ENCODE results near the gene GRID1. TPM values are rescaled to one million over a fixed set of nuclear protein-coding genes. Genes with fewer than 3 reads are reported as not detected.
A peak's percentile ranks its signal among the peaks of the same experiment; 100 is the strongest.

GRID1 gene
- total RNA-seq, 1 experiment from 2014 or later = not detected

DNA sequence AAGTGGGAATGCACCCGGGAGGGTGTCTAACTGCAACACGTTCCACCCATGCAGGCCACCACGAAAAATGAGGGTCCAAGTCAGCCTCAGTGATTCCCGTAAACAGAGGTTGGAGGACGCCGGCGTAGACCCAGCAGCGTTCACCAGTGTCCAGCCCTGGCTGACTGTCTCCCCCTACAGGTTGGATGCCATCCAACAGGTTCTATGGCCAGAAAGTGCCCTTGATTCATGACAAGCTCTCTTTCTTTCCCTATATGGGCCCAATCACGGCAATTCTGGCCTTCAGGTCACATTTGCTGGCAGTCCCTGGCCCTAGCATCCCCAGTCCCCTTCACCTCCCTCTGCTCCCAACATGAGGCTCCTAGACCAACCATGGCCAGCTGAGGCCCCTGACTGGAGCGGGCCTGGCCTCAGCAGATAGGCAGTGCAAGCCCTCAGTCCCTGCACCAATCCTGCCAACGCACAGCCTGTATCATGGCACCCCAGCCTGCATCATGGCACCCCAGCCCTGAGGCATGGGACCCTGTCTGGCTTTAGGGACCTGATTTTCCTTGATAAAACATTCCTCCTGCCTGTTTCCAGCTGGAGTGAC is 227.4 kb downstream of the GRID1 start:
- POLR2A ChIA-PET (ENCODE audit: unreplicated experiment) = no interaction called here
- intact Hi-C loops (cut with micrococcal nuclease) = no loop called here
- no peak for ATAC-seq

DNA sequence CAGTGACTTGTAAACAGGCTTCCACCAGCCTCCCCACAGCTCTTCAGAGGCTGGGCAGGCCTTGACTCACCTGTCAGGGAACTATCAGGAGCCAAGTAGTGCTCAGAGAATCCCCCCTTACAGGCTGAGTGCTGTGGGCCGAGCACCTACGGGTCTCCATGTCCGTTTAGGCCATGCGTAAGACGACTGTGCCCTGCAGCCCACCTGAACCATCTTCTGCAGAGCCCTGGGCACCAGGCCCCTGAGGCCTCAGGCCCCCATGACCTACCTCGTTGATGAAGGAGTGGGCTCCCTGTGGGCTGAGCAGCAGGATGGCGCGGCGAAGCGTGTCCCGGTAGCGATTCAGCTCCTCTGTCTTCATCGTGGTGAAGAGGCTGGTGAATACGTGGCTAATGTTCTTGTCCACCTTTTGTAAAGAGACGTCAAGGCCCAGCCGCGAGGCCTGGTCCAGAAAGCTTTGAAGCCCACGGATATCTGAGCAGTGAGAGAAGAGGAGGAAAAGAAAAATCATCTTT is 228.0 kb downstream of the GRID1 start:
- intact Hi-C loops (cut with micrococcal nuclease) = no loop called here
- Histone ChIP-seq H4K20me1 (ENCODE audit: low read length) (no peaks in the 10 kb centered on the region), H3K4me3 (ENCODE audit: low read length) (no peak overlapping the region), H3K9me3 (ENCODE audit: low read length) (no peaks in the 10 kb centered on the region), H3K36me3 (ENCODE audit: low read depth, low read length) (no peaks in the 10 kb centered on the region), H3K27me3 (ENCODE audit: low read length) (no peaks in the 10 kb centered on the region), H2AFZ (ENCODE audit: low read length) (no peak overlapping the region), H3K4me1 (ENCODE audit: insufficient read depth, low read length) (no peaks in the 10 kb centered on the region), H3K9ac (ENCODE audit: low read length) (no peak overlapping the region), H3K9me2 (replicated peaks; ENCODE audit: low read length) (no peaks in the 10 kb centered on the region), H3K79me2 (ENCODE audit: low read length) (no peaks in the 10 kb centered on the region), H3K4me2 (ENCODE audit: low read length) (no peak overlapping the region), H3F3A (ENCODE audit: low read length, unreplicated experiment) (no peaks in the 10 kb centered on the region), H3K27ac (ENCODE audit: low read length) (no peak overlapping the region)
- no peak for TF ChIP-seq EZH2phosphoT487 (IDR thresholded peaks at IDR 0.05; ENCODE audit: borderline replicate concordance, low read length)
- no peak for TF ChIP-seq EZH2 (IDR thresholded peaks at IDR 0.05; ENCODE audit: low read length, unreplicated experiment)
- TF ChIP-seq, protein P1, sequence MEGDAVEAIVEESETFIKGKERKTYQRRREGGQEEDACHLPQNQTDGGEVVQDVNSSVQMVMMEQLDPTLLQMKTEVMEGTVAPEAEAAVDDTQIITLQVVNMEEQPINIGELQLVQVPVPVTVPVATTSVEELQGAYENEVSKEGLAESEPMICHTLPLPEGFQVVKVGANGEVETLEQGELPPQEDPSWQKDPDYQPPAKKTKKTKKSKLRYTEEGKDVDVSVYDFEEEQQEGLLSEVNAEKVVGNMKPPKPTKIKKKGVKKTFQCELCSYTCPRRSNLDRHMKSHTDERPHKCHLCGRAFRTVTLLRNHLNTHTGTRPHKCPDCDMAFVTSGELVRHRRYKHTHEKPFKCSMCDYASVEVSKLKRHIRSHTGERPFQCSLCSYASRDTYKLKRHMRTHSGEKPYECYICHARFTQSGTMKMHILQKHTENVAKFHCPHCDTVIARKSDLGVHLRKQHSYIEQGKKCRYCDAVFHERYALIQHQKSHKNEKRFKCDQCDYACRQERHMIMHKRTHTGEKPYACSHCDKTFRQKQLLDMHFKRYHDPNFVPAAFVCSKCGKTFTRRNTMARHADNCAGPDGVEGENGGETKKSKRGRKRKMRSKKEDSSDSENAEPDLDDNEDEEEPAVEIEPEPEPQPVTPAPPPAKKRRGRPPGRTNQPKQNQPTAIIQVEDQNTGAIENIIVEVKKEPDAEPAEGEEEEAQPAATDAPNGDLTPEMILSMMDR (conservative IDR thresholded peaks at IDR 0.05; ENCODE audit: low read depth, low read length) = no peak
- ATAC-seq = no peak
- no TSS peak for BruUV-seq (replicated peaks)
- DNase-seq = no peak
- CTCF ChIA-PET = no interaction called here
- POLR2A ChIA-PET (ENCODE audit: unreplicated experiment) = no interaction called here

More for the DNA sequence above, 227.4 kb downstream of the GRID1 start:
- Histone ChIP-seq H3K9ac (ENCODE audit: low read length) (no peak overlapping the region), H3K79me2 (ENCODE audit: low read length) (no peaks in the 10 kb centered on the region), H3K4me2 (ENCODE audit: low read length) (no peak overlapping the region), H3K4me1 (ENCODE audit: insufficient read depth, low read length) (no peaks in the 10 kb centered on the region), H2AFZ (ENCODE audit: low read length) (no peak overlapping the region), H3K27ac (ENCODE audit: low read length) (no peak overlapping the region), H3F3A (ENCODE audit: low read length, unreplicated experiment) (no peaks in the 10 kb centered on the region), H3K27me3 (ENCODE audit: low read length) (no peaks in the 10 kb centered on the region), H3K9me3 (ENCODE audit: low read length) (no peaks in the 10 kb centered on the region), H3K9me2 (replicated peaks; ENCODE audit: low read length) (no peaks in the 10 kb centered on the region), H3K4me3 (ENCODE audit: low read length) (no peak overlapping the region), H4K20me1 (ENCODE audit: low read length) (no peaks in the 10 kb centered on the region), H3K36me3 (ENCODE audit: low read depth, low read length) (no peaks in the 10 kb centered on the region)
- TF ChIP-seq, protein P1 (conservative IDR thresholded peaks at IDR 0.05; ENCODE audit: low read depth, low read length) = peak; percentile 32; the same call in 1 of the 2 replicates
- no peak for TF ChIP-seq EZH2 (IDR thresholded peaks at IDR 0.05; ENCODE audit: low read length, unreplicated experiment)
- no TSS peak for BruUV-seq (replicated peaks)
- CTCF ChIA-PET = no interaction called here
- peak; percentile 17 for DNase-seq

- Histone ChIP-seq H3K36me3 (ENCODE audit: low read depth, low read length) (no peaks in the 10 kb centered on the region), H3K4me2 (ENCODE audit: low read length) (no peak overlapping the region), H2AFZ (ENCODE audit: low read length) (no peak overlapping the region), H3K9me2 (replicated peaks; ENCODE audit: low read length) (no peaks in the 10 kb centered on the region), H3K79me2 (ENCODE audit: low read length) (no peaks in the 10 kb centered on the region), H3K9me3 (ENCODE audit: low read length) (no peaks in the 10 kb centered on the region), H3K27me3 (ENCODE audit: low read length) (no peaks in the 10 kb centered on the region), H3K9ac (ENCODE audit: low read length) (no peak overlapping the region), H3K4me1 (ENCODE audit: insufficient read depth, low read length) (no peaks in the 10 kb centered on the region), H3K27ac (ENCODE audit: low read length) (no peak overlapping the region), H3F3A (ENCODE audit: low read length, unreplicated experiment) (no peaks in the 10 kb centered on the region), H3K4me3 (ENCODE audit: low read length) (no peak overlapping the region), H4K20me1 (ENCODE audit: low read length) (no peaks in the 10 kb centered on the region)
- DNase-seq (no peak), ATAC-seq (no peak)
- ChIA-PET POLR2A (ENCODE audit: unreplicated experiment) (no interaction called here), CTCF (no interaction called here)
- TF ChIP-seq EZH2phosphoT487 (IDR thresholded peaks at IDR 0.05; ENCODE audit: borderline replicate concordance, low read length) (no peak), EZH2 (IDR thresholded peaks at IDR 0.05; ENCODE audit: low read length, unreplicated experiment) (no peak)
- TF ChIP-seq, protein P1 (conservative IDR thresholded peaks at IDR 0.05; ENCODE audit: low read depth, low read length) = no peak
- BruUV-seq (replicated peaks) = no TSS peak
- intact Hi-C loops (cut with micrococcal nuclease) = no loop called here
Measured at GRCh38 chr10:86137561-86137960, 229.0 kb downstream of the GRID1 start.

Data from PC-3 (cell line).